Endothelial cell (in vitro differentiated cells): ENCODE data around the gene PCLO. TPM values are rescaled to one million over a fixed set of nuclear protein-coding genes. Genes with fewer than 3 reads are reported as not detected.

Experiments used
- DNase-seq: peaks from one replicate; pipeline ENCODE4 v3.0.0; 2021; ENCODE audit warnings: low spot score
- H3K27ac Mint-ChIP-seq: one replicate; pipeline ENCODE4 v1.8.0; 2021; ENCODE audit warnings: mixed read lengths, inconsistent platforms; ENCODE audit not compliant: unreplicated experiment
- H3K27me3 Mint-ChIP-seq: one replicate; pipeline ENCODE4 v1.8.0; 2021; ENCODE audit warnings: mild to moderate bottlenecking, moderate library complexity, mixed read lengths, inconsistent platforms; ENCODE audit not compliant: unreplicated experiment
- H3K36me3 Mint-ChIP-seq: one replicate; pipeline ENCODE4 v1.8.0; 2021; ENCODE audit warnings: mild to moderate bottlenecking, low read depth, mixed read lengths, inconsistent platforms; ENCODE audit not compliant: unreplicated experiment
- H3K4me1 Mint-ChIP-seq: one replicate; pipeline ENCODE4 v1.8.0; 2021; ENCODE audit warnings: mild to moderate bottlenecking, mixed read lengths, inconsistent platforms; ENCODE audit not compliant: unreplicated experiment
- H3K4me3 Mint-ChIP-seq: one replicate; pipeline ENCODE4 v1.8.0; 2021; ENCODE audit warnings: mild to moderate bottlenecking, mixed read lengths, inconsistent platforms; ENCODE audit not compliant: unreplicated experiment
- H3K9me3 Mint-ChIP-seq: one replicate; pipeline ENCODE4 v1.8.0; 2021; ENCODE audit warnings: mixed read lengths, inconsistent platforms; ENCODE audit not compliant: unreplicated experiment
- CTCF ChIP-seq: fragments of 200-600 bp; sonication (generic); IDR thresholded peaks from one replicate; pipeline ENCODE4 v1.5.0; 2021; ENCODE audit warnings: antibody characterized with exemption; ENCODE audit not compliant: unreplicated experiment
- total RNA-seq: library from RNA; stranded (reverse); fragmentation: NEBNext Ultra II Directional; extraction: Animal tissue kit (Norgen Biotek cat#: 25700); gene quantifications from one replicate; pipeline ENCODE4 v1.2.1, GENCODE V29; 2021; ENCODE audit not compliant: unreplicated experiment

The PCLO gene
- total RNA-seq, 1 donor from 2014 or later = 5.1 TPM

GRCh38 chr7:83201355-83201754 is 38.7 kb upstream of the PCLO start:
- Mint-ChIP-seq H3K36me3 (no peaks in the 10 kb centered on the region), H3K27me3 (no peaks in the 10 kb centered on the region), H3K9me3 (no peaks in the 10 kb centered on the region), H3K27ac (no peak overlapping the region), H3K4me3 (no peak overlapping the region), H3K4me1 (no peaks in the 10 kb centered on the region)
- DNase-seq = no peak
- TF ChIP-seq CTCF = no peak

GRCh38 chr7:83190659-83191389 is 28.1 kb upstream of the PCLO start:
- DNase-seq = no peak
- H3K9me3 Mint-ChIP-seq = no peaks in the 10 kb centered on the region
- no peaks in the 10 kb centered on the region for H3K36me3 Mint-ChIP-seq
- H3K4me3 Mint-ChIP-seq = no peak overlapping the region
- no peaks in the 10 kb centered on the region for H3K4me1 Mint-ChIP-seq
- no peaks in the 10 kb centered on the region for H3K27me3 Mint-ChIP-seq
- no peak for TF ChIP-seq CTCF
- no peak overlapping the region for H3K27ac Mint-ChIP-seq

- no peak for DNase-seq
- H3K4me3 Mint-ChIP-seq = no peak overlapping the region
- no peaks in the 10 kb centered on the region for H3K9me3 Mint-ChIP-seq
- peaks cover 3% of the 10 kb centered on the region for H3K4me1 Mint-ChIP-seq
- H3K27me3 Mint-ChIP-seq = peaks cover 5% of the 10 kb centered on the region
- no peak overlapping the region for H3K27ac Mint-ChIP-seq
- H3K36me3 Mint-ChIP-seq = peaks cover 5% of the 10 kb centered on the region
- no peak for TF ChIP-seq CTCF
Observed at GRCh38 chr7:83178796-83179195, 16.1 kb upstream of the PCLO start.

GRCh38 chr7:83178066-83178465 is 15.4 kb upstream of the PCLO start:
- no peak overlapping the region for H3K4me3 Mint-ChIP-seq
- peaks cover under 1% of the 10 kb centered on the region for H3K36me3 Mint-ChIP-seq
- peaks cover 3% of the 10 kb centered on the region for H3K4me1 Mint-ChIP-seq
- TF ChIP-seq CTCF = no peak
- no peak for DNase-seq
- H3K9me3 Mint-ChIP-seq = no peaks in the 10 kb centered on the region
- H3K27ac Mint-ChIP-seq = no peak overlapping the region
- peaks cover 5% of the 10 kb centered on the region for H3K27me3 Mint-ChIP-seq

GRCh38 chr7:83173664-83174063 is 11.0 kb upstream of the PCLO start:
- no peak overlapping the region for H3K4me3 Mint-ChIP-seq
- H3K27ac Mint-ChIP-seq = no peak overlapping the region
- H3K36me3 Mint-ChIP-seq = no peaks in the 10 kb centered on the region
- DNase-seq = no peak
- no peaks in the 10 kb centered on the region for H3K9me3 Mint-ChIP-seq
- TF ChIP-seq CTCF = no peak
- H3K27me3 Mint-ChIP-seq = no peaks in the 10 kb centered on the region
- H3K4me1 Mint-ChIP-seq = no peaks in the 10 kb centered on the region
